SK-N-SH (cell line): ENCODE results near the gene ZNF469.

Source experiments
- EP300 ChIP-seq, 2 experiments: IDR thresholded peaks; 2 replicates each; pipeline versions ENCODE4 v1.4.0 to v1.6.1; 2012; ENCODE audit warnings: borderline replicate concordance in 1 of 2, low read depth in 1 of 2, low read length in 1 of 2
- GABPA ChIP-seq: IDR thresholded peaks from 2 replicates; pipeline ENCODE4 v1.4.0; 2012; ENCODE audit warnings: low read depth, mild to moderate bottlenecking
- MEF2A ChIP-seq: IDR thresholded peaks from 2 replicates; pipeline ENCODE4 v1.4.0; 2012; ENCODE audit warnings: low read depth, borderline replicate concordance
- POLR2AphosphoS5 ChIP-seq: IDR thresholded peaks from 2 replicates; pipeline ENCODE4 v1.6.1; 2012; ENCODE audit warnings: low read depth, low read length
- TAF1 ChIP-seq: IDR thresholded peaks from 2 replicates; pipeline ENCODE4 v1.6.1; 2012; ENCODE audit warnings: low read depth, mild to moderate bottlenecking, low read length, moderate library complexity, borderline replicate concordance
- TF ChIP-seq, protein P1 (sequence below): fragments of 200-600 bp; sonication (generic); IDR thresholded peaks from 2 replicates; pipeline ENCODE4 v1.6.1; 2017; ENCODE audit warnings: antibody characterized with exemption, mild to moderate bottlenecking, moderate library complexity

DNA sequence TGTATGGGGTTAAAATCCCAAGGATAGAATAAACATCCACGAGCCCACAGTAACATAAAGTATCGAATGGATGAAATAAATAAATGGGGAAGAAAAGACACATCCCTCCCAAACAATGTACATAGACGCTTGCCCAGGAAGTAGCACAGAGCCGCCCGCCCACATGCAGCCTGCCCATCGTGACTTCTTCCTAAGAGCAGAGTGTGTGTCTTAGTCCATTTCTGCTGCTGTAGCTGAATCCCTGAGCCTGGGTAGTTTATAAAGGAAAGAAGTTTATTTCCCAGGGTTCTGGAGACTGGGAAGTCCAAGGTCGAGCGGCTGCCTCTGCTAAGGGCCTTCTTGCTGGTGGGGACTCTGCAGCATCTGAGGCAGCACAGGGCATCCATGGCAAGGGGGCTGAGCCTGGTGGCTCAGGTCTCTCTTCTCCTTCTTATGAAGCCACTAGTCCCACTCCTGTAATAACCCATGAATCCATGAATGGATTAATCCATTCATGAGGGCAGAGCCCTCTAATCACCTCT is 39.4 kb upstream of the ZNF469 start:
- TF ChIP-seq, protein P1, sequence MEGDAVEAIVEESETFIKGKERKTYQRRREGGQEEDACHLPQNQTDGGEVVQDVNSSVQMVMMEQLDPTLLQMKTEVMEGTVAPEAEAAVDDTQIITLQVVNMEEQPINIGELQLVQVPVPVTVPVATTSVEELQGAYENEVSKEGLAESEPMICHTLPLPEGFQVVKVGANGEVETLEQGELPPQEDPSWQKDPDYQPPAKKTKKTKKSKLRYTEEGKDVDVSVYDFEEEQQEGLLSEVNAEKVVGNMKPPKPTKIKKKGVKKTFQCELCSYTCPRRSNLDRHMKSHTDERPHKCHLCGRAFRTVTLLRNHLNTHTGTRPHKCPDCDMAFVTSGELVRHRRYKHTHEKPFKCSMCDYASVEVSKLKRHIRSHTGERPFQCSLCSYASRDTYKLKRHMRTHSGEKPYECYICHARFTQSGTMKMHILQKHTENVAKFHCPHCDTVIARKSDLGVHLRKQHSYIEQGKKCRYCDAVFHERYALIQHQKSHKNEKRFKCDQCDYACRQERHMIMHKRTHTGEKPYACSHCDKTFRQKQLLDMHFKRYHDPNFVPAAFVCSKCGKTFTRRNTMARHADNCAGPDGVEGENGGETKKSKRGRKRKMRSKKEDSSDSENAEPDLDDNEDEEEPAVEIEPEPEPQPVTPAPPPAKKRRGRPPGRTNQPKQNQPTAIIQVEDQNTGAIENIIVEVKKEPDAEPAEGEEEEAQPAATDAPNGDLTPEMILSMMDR: no peak
- TF ChIP-seq EP300 (IDR thresholded peaks at IDR 0.05; ENCODE audit: borderline replicate concordance in 1 of 2, low read depth in 1 of 2, low read length in 1 of 2) (no peak), TAF1 (no peak), GABPA (no peak), MEF2A (no peak), POLR2AphosphoS5 (no peak)
